Left lung (tissue), 10 donors: Measurements from ENCODE around the gene SERPINI2. TPM values are rescaled to one million over a fixed set of nuclear protein-coding genes. Genes with fewer than 3 reads are reported as not detected.
A peak's percentile ranks its signal among the peaks of the same experiment; 100 is the strongest.
"Not testable (repeated sequence)": the region's sequence is repeated elsewhere in the genome, so short reads cannot be mapped to it uniquely, and the experiment has no call there.

Source experiments
- ATAC-seq: fragments of 200-7000 bp; cut with Tn5 transposase; one replicate; pipeline ENCODE4 v1.9.1; 2020; ENCODE audit warnings: moderate library complexity
- DNase-seq, 4 donors: peaks; one replicate each; pipeline ENCODE4 v3.0.0-alpha.2; 2013 to 2020
- H3K27ac ChIP-seq, 2 donors: fragments of 200-600 bp; sonication (generic) in 1 of 2; one replicate each; pipeline versions ENCODE4 v1.5.0 to v1.8.0; 2020 to 2021
- H3K27me3 ChIP-seq, 2 donors: fragments of 200-600 bp; sonication (generic) in 1 of 2; one replicate each; pipeline versions ENCODE4 v1.5.0 to v1.8.0; 2020 to 2021
- H3K36me3 ChIP-seq, 2 donors: fragments of 200-600 bp; sonication (generic) in 1 of 2; one replicate each; pipeline versions ENCODE4 v1.5.0 to v1.8.0; 2020 to 2021
- H3K4me1 ChIP-seq, 2 donors: fragments of 200-600 bp; one replicate each; pipeline ENCODE4 v1.8.0; 2021
- H3K4me3 ChIP-seq, 2 donors: fragments of 200-600 bp; sonication (generic) in 1 of 2; one replicate each; pipeline versions ENCODE4 v1.5.0 to v1.8.0; 2020 to 2021; ENCODE audit warnings: mild to moderate bottlenecking in 1 of 2
- H3K9me3 ChIP-seq, 2 donors: fragments of 200-600 bp; sonication (generic) in 1 of 2; one replicate each; pipeline versions ENCODE4 v1.5.0 to v1.8.0; 2020 to 2021
- CTCF ChIP-seq, 2 donors: fragments of 200-600 bp; sonication (generic) in 1 of 2; IDR thresholded peaks; one replicate each; pipeline versions ENCODE4 v1.5.0 to v1.8.0; 2021; ENCODE audit warnings: antibody characterized with exemption in 2 of 2
- intact Hi-C, 2 donors: fragments of 100-400 bp; cut with DNase I; formaldehyde crosslinking; loops; one replicate each; pipeline versions ENCODE4 v1.11.2 to v1.14.2; 2022
- polyA plus RNA-seq, 6 donors: library from polyadenylated mRNA; unstranded; fragments of 120-200 nt; gene quantifications; one replicate each; pipeline ENCODE4 v1.2.1, GENCODE V29; 2013; ENCODE audit not compliant: insufficient read length in 6 of 6
- total RNA-seq, 2 donors: library from RNA; stranded (reverse); fragmentation: NEBNext Ultra II Directional; extraction: Animal tissue kit (Norgen Biotek cat#: 25700); gene quantifications; one replicate each; pipeline ENCODE4 v1.2.1, GENCODE V29; 2021
- donor health status: DM: no; HTN: yes; CAD: no.
- donor health status: DM: no; HTN: no; CAD: no.

Gene SERPINI2
- total and polyA plus RNA-seq, 8 donors = 0.59 to 2.3 (median 1.9) TPM; not detected in 1

- intact Hi-C loops = no loop called here
- no peak overlapping the region for H3K27ac ChIP-seq
- no peaks in the 10 kb centered on the region for H3K36me3 ChIP-seq
- no peak for TF ChIP-seq CTCF (IDR thresholded peaks at IDR 0.05)
- H3K9me3 ChIP-seq = no peaks in the 10 kb centered on the region
- no peaks in the 10 kb centered on the region for H3K4me1 ChIP-seq
- H3K4me3 ChIP-seq = no peak overlapping the region
- DNase-seq (no peak), ATAC-seq (no peak)
- H3K27me3 ChIP-seq = no peaks in the 10 kb centered on the region
Measured at GRCh38 chr3:167437428-167438139, 36.3 kb downstream of the SERPINI2 start.

DNA sequence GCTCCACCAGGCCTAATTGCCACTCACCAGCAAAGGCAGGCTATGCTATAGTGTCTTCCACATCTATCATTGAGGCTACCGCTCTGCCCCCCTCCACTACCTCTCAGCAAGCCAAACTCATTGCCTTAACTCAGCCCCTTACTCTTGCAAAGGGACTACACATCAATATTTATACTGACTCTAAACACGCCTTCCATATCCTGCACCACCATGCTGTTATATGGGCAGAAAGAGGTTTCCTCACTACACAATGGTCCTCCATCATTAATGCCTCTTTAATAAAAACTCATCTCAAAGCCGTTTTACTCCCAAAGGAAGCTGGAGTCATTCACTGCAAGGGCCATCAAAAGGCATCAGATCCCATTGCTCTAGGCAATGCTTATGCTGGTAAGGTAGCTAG is 46.9 kb downstream of the SERPINI2 start:
- DNase-seq = not testable (repeated sequence)

GRCh38 chr3:167422396-167422795 is 51.4 kb downstream of the SERPINI2 start:
- H3K9me3 ChIP-seq = peaks cover 0 to 17% of the 10 kb centered on the region in 2 donors
- DNase-seq, H3K27me3 ChIP-seq, intact Hi-C loops, H3K27ac ChIP-seq, H3K4me3 ChIP-seq, H3K36me3 ChIP-seq, H3K4me1 ChIP-seq, ATAC-seq: not testable (repeated sequence)

More for the DNA sequence above, 46.9 kb downstream of the SERPINI2 start:
- H3K4me1 ChIP-seq, intact Hi-C loops, H3K27ac ChIP-seq, H3K27me3 ChIP-seq, H3K4me3 ChIP-seq, H3K36me3 ChIP-seq, ATAC-seq: not testable (repeated sequence)
- H3K9me3 ChIP-seq = peaks cover 0 to 28% of the 10 kb centered on the region in 2 donors

- DNase-seq (peak in 2 of 4 donors; percentile 46 to 66), ATAC-seq (no peak)
- no peaks in the 10 kb centered on the region for H3K9me3 ChIP-seq
- H3K27me3 ChIP-seq = no peaks in the 10 kb centered on the region
- no peaks in the 10 kb centered on the region for H3K36me3 ChIP-seq
- TF ChIP-seq CTCF (IDR thresholded peaks at IDR 0.05) = no peak
- H3K27ac ChIP-seq = no peak overlapping the region
- intact Hi-C loops = no loop called here
- no peaks in the 10 kb centered on the region for H3K4me1 ChIP-seq
- no peak overlapping the region for H3K4me3 ChIP-seq
Measured at GRCh38 chr3:167409611-167410010, 64.2 kb downstream of the SERPINI2 start.

DNA sequence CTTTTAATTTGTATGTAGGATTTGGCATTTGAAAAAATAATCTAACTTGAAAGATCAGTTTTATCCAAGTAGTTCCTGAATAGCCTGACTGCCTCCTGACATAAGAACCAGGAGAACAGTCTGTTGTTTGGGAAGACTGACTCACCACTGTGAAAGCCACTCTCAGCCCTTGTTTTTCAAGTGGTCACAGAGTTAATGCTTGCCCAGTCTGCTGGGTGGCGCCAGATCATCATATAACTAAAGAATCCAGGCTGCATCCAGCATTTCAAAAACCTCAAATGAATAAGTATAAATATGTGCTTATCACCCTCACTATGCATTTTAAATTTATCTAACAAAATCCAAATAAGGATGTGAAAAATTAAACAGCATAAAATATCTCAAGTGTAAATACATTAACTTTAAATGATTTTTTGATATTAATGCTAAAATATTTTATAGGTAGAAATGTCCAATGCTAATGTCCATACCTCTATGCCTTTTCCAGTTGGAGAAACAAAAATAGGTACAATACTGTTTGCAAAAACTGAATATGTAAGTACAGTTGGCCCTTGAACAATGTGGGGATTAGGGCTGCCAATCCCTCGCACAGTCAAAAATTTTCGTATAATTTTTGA is 66.9 kb downstream of the SERPINI2 start:
- intact Hi-C loops = no loop called here
- H3K36me3 ChIP-seq = no peaks in the 10 kb centered on the region
- TF ChIP-seq CTCF (IDR thresholded peaks at IDR 0.05) = peak in 1 of 2 donors; percentile 31
- DNase-seq (peak in 3 of 4 donors; percentile 42 to 73 (median 50)), ATAC-seq (peak; percentile 100)
- no peaks in the 10 kb centered on the region for H3K4me1 ChIP-seq
- H3K4me3 ChIP-seq = no peak overlapping the region
- H3K27ac ChIP-seq = no peak overlapping the region
- no peaks in the 10 kb centered on the region for H3K27me3 ChIP-seq
- no peaks in the 10 kb centered on the region for H3K9me3 ChIP-seq

GRCh38 chr3:167397826-167398225 is 76.0 kb downstream of the SERPINI2 start:
- no peak for ATAC-seq
- no peak for TF ChIP-seq CTCF (IDR thresholded peaks at IDR 0.05)
- no peaks in the 10 kb centered on the region for H3K27me3 ChIP-seq
- H3K4me1 ChIP-seq = no peaks in the 10 kb centered on the region
- no peaks in the 10 kb centered on the region for H3K36me3 ChIP-seq
- no peak overlapping the region for H3K27ac ChIP-seq
- intact Hi-C loops = no loop called here
- H3K9me3 ChIP-seq = no peaks in the 10 kb centered on the region
- no peak for DNase-seq
- no peak overlapping the region for H3K4me3 ChIP-seq
